GM12878 (cell line): ENCODE measurements around the gene PAEP. TPM values are rescaled to one million over a fixed set of nuclear protein-coding genes. Genes with fewer than 3 reads are reported as not detected.

ENCODE experiments used
- ATAC-seq: fragments of 200-7000 bp; cut with Tn5 transposase; 3 replicates; pipeline ENCODE4 v1.9.1; 2020; ENCODE audit warnings: mild to moderate bottlenecking, moderate library complexity
- BruUV-seq: library from RNA; stranded (reverse); fragments of 400-500 nt; replicated peaks from 2 replicates; lab custom pipeline; 2021; lab: Mats Ljungman, UMichigan
- CTCF ChIA-PET: fragments of 300-600 bp; sonication (Branson Sonifier 250); formaldehyde crosslinking; extraction: SDS; loops from one replicate; lab custom pipeline; 2021; ENCODE audit warnings: inconsistent platforms; lab: Yijun Ruan, JAX
- POLR2A ChIA-PET: fragments of 350-600 bp; formaldehyde crosslinking; extraction: SDS; loops from one replicate; lab custom pipeline; 2021; ENCODE audit warnings: inconsistent platforms; lab: Charles Lee
- RAD21 ChIA-PET: fragments of 300-600 bp; sonication (Branson Sonifier 250); formaldehyde crosslinking; loops from one replicate; lab custom pipeline; 2023; ENCODE audit warnings: antibody characterized with exemption; ENCODE audit not compliant: unreplicated experiment; lab: Charles Lee
- SMC1A ChIA-PET: fragments of 300-600 bp; sonication (Branson Sonifier 250); formaldehyde crosslinking; loops from one replicate; lab custom pipeline; 2023; ENCODE audit not compliant: unreplicated experiment, uncharacterized antibody; lab: Charles Lee
- DNase-seq: peaks from one replicate; pipeline ENCODE4 v3.0.0-alpha.2; 2011; ENCODE audit warnings: low read depth, low spot score
- FAIRE-seq: peaks from 3 replicates; lab custom pipeline; 2011; peaks lifted over from hg19 to GRCh38; lab: Jason Lieb, UNC
- H2AFZ ChIP-seq: 2 replicates; pipeline ENCODE4 v1.6.0; 2011; ENCODE audit warnings: low read depth, low read length, control low read depth; ENCODE audit not compliant: control insufficient read depth
- H3K27ac ChIP-seq: 2 replicates; pipeline ENCODE4 v1.5.1; 2011; ENCODE audit warnings: control low read depth; ENCODE audit not compliant: control insufficient read depth, insufficient read depth
- H3K27me3 ChIP-seq, 2 experiments: replicated peaks in 1 of 2; 2 replicates each; pipeline versions ENCODE4 v1.6.0 to v1.6.1; 2011; ENCODE audit warnings: low read length in 1 of 2; ENCODE audit not compliant: control insufficient read depth in 2 of 2, insufficient read depth in 2 of 2
- H3K36me3 ChIP-seq, 2 experiments: 2 replicates each; pipeline ENCODE4 v1.5.1; 2011; ENCODE audit warnings: low read length in 1 of 2; ENCODE audit not compliant: control insufficient read depth in 2 of 2, insufficient read depth in 2 of 2
- H3K4me1 ChIP-seq: 2 replicates; pipeline ENCODE4 v1.6.1; 2011; ENCODE audit warnings: mild to moderate bottlenecking, low read length, moderate library complexity, mixed read lengths; ENCODE audit not compliant: control insufficient read depth, insufficient read depth
- H3K4me2 ChIP-seq: 2 replicates; pipeline ENCODE4 v1.6.0; 2011; ENCODE audit warnings: control low read depth; ENCODE audit not compliant: control insufficient read depth, insufficient read depth
- H3K4me3 ChIP-seq: fragments of 200-600 bp; sonication (generic); 2 replicates; pipeline ENCODE4 v1.5.1; 2016
- H3K79me2 ChIP-seq: 2 replicates; pipeline ENCODE4 v1.6.0; 2011; ENCODE audit warnings: low read length; ENCODE audit not compliant: control insufficient read depth, insufficient read depth
- H3K9ac ChIP-seq: 2 replicates; pipeline ENCODE4 v1.8.0; 2011; ENCODE audit warnings: low read length, control low read depth, mixed read lengths; ENCODE audit not compliant: control insufficient read depth, insufficient read depth
- H3K9me3 ChIP-seq: replicated peaks from 3 replicates; pipeline ENCODE4 v1.5.1; 2011; ENCODE audit warnings: mild to moderate bottlenecking, low read length; ENCODE audit not compliant: control insufficient read depth, insufficient read depth
- H4K20me1 ChIP-seq: 2 replicates; pipeline ENCODE4 v1.6.0; 2011; ENCODE audit not compliant: control insufficient read depth, insufficient read depth
- BCL11A ChIP-seq: IDR thresholded peaks from 2 replicates; pipeline ENCODE4 v1.6.1; 2011; ENCODE audit warnings: low read depth, low read length
- CHD1 ChIP-seq: IDR thresholded peaks from 2 replicates; pipeline ENCODE4 v1.6.1; 2012; ENCODE audit warnings: low read depth, low read length, improper control_type of control experiment
- CREM ChIP-seq: IDR thresholded peaks from 2 replicates; pipeline ENCODE4 v1.6.1; 2014; ENCODE audit warnings: antibody characterized with exemption, low read depth
- CTCF ChIP-seq, 3 experiments: IDR thresholded peaks in 2 of 3; conservative IDR thresholded peaks in 1 of 3; 2 replicates each; pipeline ENCODE4 v1.5.1; 2011; ENCODE audit warnings: low read depth in 3 of 3, low read length in 3 of 3, mild to moderate bottlenecking in 3 of 3, control low read depth in 2 of 3, moderate library complexity in 2 of 3, inconsistent platforms in 1 of 3, mixed read lengths in 1 of 3; ENCODE audit not compliant: control insufficient read depth in 2 of 3, insufficient read depth in 1 of 3; ENCODE audit errors: extremely low read depth in 1 of 3
- E2F8 ChIP-seq: fragments of 450-650 bp; IDR thresholded peaks from 2 replicates; pipeline ENCODE4 v1.6.1; 2018; ENCODE audit warnings: mild to moderate bottlenecking, low read depth, moderate library complexity; ENCODE audit not compliant: partially characterized antibody
- EP300 ChIP-seq, 2 experiments: fragments of 150-350 bp in 1 of 2; IDR thresholded peaks; 2 replicates each; pipeline ENCODE4 v1.6.1; 2011 to 2012; ENCODE audit warnings: low read depth in 2 of 2, low read length in 2 of 2, borderline replicate concordance in 1 of 2, improper control_type of control experiment in 1 of 2, inconsistent platforms in 1 of 2; ENCODE audit not compliant: control insufficient read depth in 1 of 2
- HCFC1 ChIP-seq: fragments of 150-350 bp; IDR thresholded peaks from 2 replicates; pipeline ENCODE4 v1.6.1; 2014; ENCODE audit warnings: low read length
- PML ChIP-seq: IDR thresholded peaks from 2 replicates; pipeline ENCODE4 v1.6.1; 2012; ENCODE audit warnings: low read length, inconsistent platforms
- RB1 ChIP-seq: fragments of 450-650 bp; formaldehyde crosslinking; IDR thresholded peaks from 2 replicates; pipeline ENCODE4 v1.6.1; 2017; ENCODE audit warnings: mild to moderate bottlenecking, borderline replicate concordance
- TAF1 ChIP-seq: IDR thresholded peaks from 2 replicates; pipeline ENCODE4 v1.6.1; 2011; ENCODE audit warnings: mild to moderate bottlenecking, low read depth, low read length, borderline replicate concordance
- YY1 ChIP-seq: IDR thresholded peaks from 2 replicates; pipeline ENCODE4 v1.6.1; 2011; ENCODE audit warnings: low read depth, mild to moderate bottlenecking, low read length
- ZNF687 ChIP-seq: fragments of 450-650 bp; IDR thresholded peaks from 2 replicates; pipeline ENCODE4 v1.6.1; 2017; ENCODE audit warnings: mild to moderate bottlenecking, moderate library complexity
- WGBS: methylation state at CpG from one replicate; pipeline ENCODE4 v1.1.6; 2016; ENCODE audit warnings: low lambda C conversion rate; ENCODE audit not compliant: insufficient replicate concordance, insufficient coverage; ENCODE audit errors: missing lambda C conversion rate; 5-methylcytosine and 5-hydroxymethylcytosine counted together
- in situ Hi-C: fragments of 300-500 bp; cut with MboI; formaldehyde crosslinking; loops from 9 replicates; pipeline ENCODE4 v1.14.3; 2018; ENCODE audit warnings: mixed read lengths
- intact Hi-C: fragments of 100-400 bp; cut with micrococcal nuclease; formaldehyde crosslinking; loops from one replicate; pipeline ENCODE4 v1.14.2; 2022; ENCODE audit not compliant: unreplicated experiment
- polyA plus RNA-seq, 11 experiments: library from polyadenylated mRNA; depleted of rRNA in 4 of 11; unstranded in 6 of 11; stranded (reverse) in 5 of 11; fragments of >200 nt; fragmentation: Nextera tagmentation in 4 of 11; fragmentation: Illumina TruSeq in 1 of 11; extraction: Ambion mirVana in 4 of 11; extraction: Trizol in 1 of 11; gene quantifications; 1 replicate in 1 of 11; 2 replicates in 10 of 11; pipeline versions ENCODE4 v1.2.1 to v1.2.3, GENCODE V29; 2011 to 2016; ENCODE audit warnings: inconsistent platforms in 2 of 11, missing spikeins in 2 of 11, low read depth in 1 of 11
- total RNA-seq, 4 experiments: library from RNA; depleted of rRNA in 3 of 4; stranded (reverse); fragments of >200 nt in 3 of 4; fragmentation: Illumina TruSeq in 1 of 4; extraction: Trizol in 1 of 4; gene quantifications; 2 replicates each; pipeline versions ENCODE4 v1.2.1 to v1.2.3, GENCODE V29; 2013 to 2021

Gene PAEP
- total and polyA plus RNA-seq, 10 of the 15 experiments (the other 5 are each of a cell fraction or from before 2014, with no cell fraction given) = not detected

GRCh38 chr9:135604437-135605237, 43.1 kb downstream of the PAEP start:
- Histone ChIP-seq H3K4me1 (no peaks in the 10 kb centered on the region), H3K27ac (no peak overlapping the region), H3K9ac (no peak overlapping the region), H3K9me3 (no peaks in the 10 kb centered on the region), H4K20me1 (no peaks in the 10 kb centered on the region), H3K36me3 (no peaks in the 10 kb centered on the region), H2AFZ (no peak overlapping the region), H3K79me2 (no peaks in the 10 kb centered on the region), H3K4me2 (no peak overlapping the region), H3K4me3 (no peak overlapping the region), H3K27me3 (no peaks in the 10 kb centered on the region; a peak in 1 of 4 replicates)
- FAIRE-seq = no peak
- POLR2A ChIA-PET = no interaction called here
- SMC1A ChIA-PET = no interaction called here
- no peak for ATAC-seq
- RAD21 ChIA-PET = no interaction called here
- in situ Hi-C loops = no loop called here
- no TSS peak for BruUV-seq
- DNase-seq = no peak
- intact Hi-C loops = loop anchor here (10.0 kb wide), 1 partner anchor 520 kb away; no protein-coding TSS in a partner anchor
- CTCF ChIA-PET = interaction anchor here (0.7 kb wide), 1 partner anchor 363 kb away, joined by 5 read pairs; no protein-coding TSS in a partner anchor
- WGBS = 50% methylated on average over 27 of the region's 31 CpGs
- TF ChIP-seq CHD1 (no peak), ZNF687 (no peak), PML (no peak), YY1 (no peak), HCFC1 (no peak), CTCF (IDR thresholded peaks at IDR 0.05 in 2 of 3, conservative IDR thresholded peaks at IDR 0.05 in 1 of 3; ENCODE audit: control insufficient read depth in 2 of 3, extremely low read depth in 1 of 3, insufficient read depth in 1 of 3, low read depth in 3 of 3, low read length in 3 of 3) (no peak), EP300 (IDR thresholded peaks at IDR 0.05; ENCODE audit: borderline replicate concordance in 1 of 2, control insufficient read depth in 1 of 2, low read depth in 2 of 2, low read length in 2 of 2) (no peak), RB1 (no peak), CREM (no peak), BCL11A (no peak), TAF1 (no peak), E2F8 (no peak)
